ENCODE results near the gene CRABP1. TPM values are rescaled to one million over a fixed set of nuclear protein-coding genes. Genes with fewer than 3 reads are reported as not detected.

Gene CRABP1
- total RNA-seq, 2 donors from 2014 or later: 103 TPM

DNA sequence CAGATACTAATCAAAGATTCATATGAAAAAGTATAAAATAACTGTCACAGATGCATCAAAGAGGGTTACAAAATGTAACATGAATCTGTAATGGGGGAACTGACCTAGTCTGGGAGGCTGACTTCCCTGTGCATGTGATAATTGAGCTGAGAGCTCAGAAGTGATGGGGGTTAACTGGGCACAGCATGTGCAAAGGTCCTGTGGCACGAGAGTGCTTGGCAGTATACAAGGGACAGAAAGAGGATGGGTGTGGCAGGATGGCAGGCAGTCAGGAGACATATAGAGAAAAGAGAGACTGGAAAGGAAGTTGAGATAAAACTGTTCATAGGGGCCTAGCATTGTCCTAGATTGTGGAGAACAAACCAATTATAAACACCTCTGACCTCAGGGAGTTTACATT lies 50.1 kb downstream of the CRABP1 start:
- H3K27ac Mint-ChIP-seq: no peak overlapping the region
- H3K9me3 Mint-ChIP-seq: no peaks in the 10 kb centered on the region
- Histone ChIP-seq H3K36me3 (ENCODE audit: control insufficient read depth, insufficient read depth, low read length) (no peaks in the 10 kb centered on the region), H3K9ac (ENCODE audit: extremely low read depth, low read length, poor library complexity, severe bottlenecking) (no peak overlapping the region), H3K27me3 (ENCODE audit: control insufficient read depth, insufficient read depth, low read length, poor library complexity, severe bottlenecking) (no peaks in the 10 kb centered on the region), H3K4me1 (ENCODE audit: control insufficient read depth, insufficient read depth, low read length) (peaks cover under 1% of the 10 kb centered on the region), H3K9me3 (ENCODE audit: control insufficient read depth, low read length) (no peaks in the 10 kb centered on the region), H3K4me3 (ENCODE audit: low read length) (no peak overlapping the region), H3K27ac (ENCODE audit: low read depth, low read length) (no peak overlapping the region)
- whole genome bisulfite sequencing, 2 experiments (ENCODE audit: insufficient coverage in 1 of 2, insufficient read length in 1 of 2): 88 to 94% methylated on average over 1 of the region's 1 CpG
- no peak for DNase-seq
- H3K4me3 Mint-ChIP-seq: no peak overlapping the region
- H3K36me3 Mint-ChIP-seq (ENCODE audit: low read depth): no peaks in the 10 kb centered on the region
- TF ChIP-seq, protein P1, sequence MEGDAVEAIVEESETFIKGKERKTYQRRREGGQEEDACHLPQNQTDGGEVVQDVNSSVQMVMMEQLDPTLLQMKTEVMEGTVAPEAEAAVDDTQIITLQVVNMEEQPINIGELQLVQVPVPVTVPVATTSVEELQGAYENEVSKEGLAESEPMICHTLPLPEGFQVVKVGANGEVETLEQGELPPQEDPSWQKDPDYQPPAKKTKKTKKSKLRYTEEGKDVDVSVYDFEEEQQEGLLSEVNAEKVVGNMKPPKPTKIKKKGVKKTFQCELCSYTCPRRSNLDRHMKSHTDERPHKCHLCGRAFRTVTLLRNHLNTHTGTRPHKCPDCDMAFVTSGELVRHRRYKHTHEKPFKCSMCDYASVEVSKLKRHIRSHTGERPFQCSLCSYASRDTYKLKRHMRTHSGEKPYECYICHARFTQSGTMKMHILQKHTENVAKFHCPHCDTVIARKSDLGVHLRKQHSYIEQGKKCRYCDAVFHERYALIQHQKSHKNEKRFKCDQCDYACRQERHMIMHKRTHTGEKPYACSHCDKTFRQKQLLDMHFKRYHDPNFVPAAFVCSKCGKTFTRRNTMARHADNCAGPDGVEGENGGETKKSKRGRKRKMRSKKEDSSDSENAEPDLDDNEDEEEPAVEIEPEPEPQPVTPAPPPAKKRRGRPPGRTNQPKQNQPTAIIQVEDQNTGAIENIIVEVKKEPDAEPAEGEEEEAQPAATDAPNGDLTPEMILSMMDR (conservative IDR thresholded peaks at IDR 0.05): no peak
- H3K4me1 Mint-ChIP-seq: peaks cover 27% of the 10 kb centered on the region
- peaks cover 2% of the 10 kb centered on the region for H3K27me3 Mint-ChIP-seq (ENCODE audit: insufficient read depth)

DNA sequence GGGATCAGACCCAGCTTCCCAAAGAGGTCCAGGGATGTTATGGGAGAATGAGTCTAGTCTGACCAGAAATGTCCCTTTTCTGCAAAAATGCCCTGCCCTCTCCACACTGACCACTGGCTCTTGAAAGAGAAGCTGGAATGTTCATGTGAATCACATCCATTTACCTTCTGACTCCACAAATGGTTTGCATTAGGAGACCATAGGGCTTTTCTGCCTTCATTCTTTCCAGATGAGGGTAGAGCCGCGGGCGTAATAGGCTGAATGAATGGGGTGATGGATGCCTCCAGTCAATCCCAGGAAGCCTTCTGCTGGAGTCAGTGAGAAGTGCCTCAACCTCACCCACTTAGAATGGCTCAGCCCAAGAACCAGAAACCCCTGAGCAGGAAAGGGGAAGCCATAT lies 50.7 kb downstream of the CRABP1 start:
- Histone ChIP-seq H3K9me3 (ENCODE audit: control insufficient read depth, low read length) (no peaks in the 10 kb centered on the region), H3K27ac (ENCODE audit: low read depth, low read length) (no peak overlapping the region), H3K36me3 (ENCODE audit: control insufficient read depth, insufficient read depth, low read length) (no peaks in the 10 kb centered on the region), H3K4me3 (ENCODE audit: low read length) (no peak overlapping the region), H3K9ac (ENCODE audit: extremely low read depth, low read length, poor library complexity, severe bottlenecking) (no peak overlapping the region), H3K27me3 (ENCODE audit: control insufficient read depth, insufficient read depth, low read length, poor library complexity, severe bottlenecking) (no peaks in the 10 kb centered on the region), H3K4me1 (ENCODE audit: control insufficient read depth, insufficient read depth, low read length) (peaks cover 5% of the 10 kb centered on the region)
- H3K4me3 Mint-ChIP-seq: no peak overlapping the region
- H3K27me3 Mint-ChIP-seq (ENCODE audit: insufficient read depth): peaks cover 2% of the 10 kb centered on the region
- DNase-seq: no peak
- peaks cover 33% of the 10 kb centered on the region for H3K4me1 Mint-ChIP-seq
- TF ChIP-seq, protein P1 (conservative IDR thresholded peaks at IDR 0.05): no peak
- 97% methylated on average over 3 of the region's 3 CpGs; no CpG with 5 or more reads in 1 of the 2 experiments for WGBS, 2 experiments (ENCODE audit: insufficient coverage in 1 of 2, insufficient read length in 1 of 2)
- no peaks in the 10 kb centered on the region for H3K36me3 Mint-ChIP-seq (ENCODE audit: low read depth)
- H3K9me3 Mint-ChIP-seq: no peaks in the 10 kb centered on the region
- H3K27ac Mint-ChIP-seq: no peak overlapping the region

DNA sequence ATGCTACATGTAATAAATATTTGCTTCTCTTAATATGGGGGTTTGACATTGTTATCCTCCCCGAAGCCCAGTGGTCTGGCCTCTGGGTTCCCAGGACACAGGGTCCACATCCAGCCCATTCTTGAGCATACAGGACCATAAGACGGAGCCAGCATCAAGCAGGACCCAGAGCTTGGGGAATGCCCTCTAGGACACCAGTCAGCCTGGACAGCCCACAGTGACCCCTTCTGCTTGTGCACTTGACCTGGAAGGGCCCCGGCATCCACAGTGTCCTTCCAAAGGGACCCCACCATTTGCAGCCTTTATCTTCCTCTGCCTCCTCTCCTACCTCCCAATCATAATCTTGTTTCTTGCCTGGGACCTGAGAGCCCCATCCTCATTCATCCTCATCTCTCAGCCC lies 51.6 kb downstream of the CRABP1 start:
- no peak overlapping the region for H3K9ac ChIP-seq (ENCODE audit: extremely low read depth, low read length, poor library complexity, severe bottlenecking)
- H3K9me3 ChIP-seq (ENCODE audit: control insufficient read depth, low read length): no peaks in the 10 kb centered on the region
- H3K36me3 ChIP-seq (ENCODE audit: control insufficient read depth, insufficient read depth, low read length): no peaks in the 10 kb centered on the region
- Mint-ChIP-seq H3K9me3 (no peaks in the 10 kb centered on the region), H3K36me3 (ENCODE audit: low read depth) (no peaks in the 10 kb centered on the region), H3K4me1 (peaks cover 29% of the 10 kb centered on the region), H3K27ac (no peak overlapping the region), H3K4me3 (no peak overlapping the region), H3K27me3 (ENCODE audit: insufficient read depth) (no peaks in the 10 kb centered on the region)
- H3K4me3 ChIP-seq (ENCODE audit: low read length): no peak overlapping the region
- H3K27me3 ChIP-seq (ENCODE audit: control insufficient read depth, insufficient read depth, low read length, poor library complexity, severe bottlenecking): no peaks in the 10 kb centered on the region
- no peak overlapping the region for H3K27ac ChIP-seq (ENCODE audit: low read depth, low read length)
- TF ChIP-seq, protein P1 (conservative IDR thresholded peaks at IDR 0.05): no peak
- peaks cover 5% of the 10 kb centered on the region for H3K4me1 ChIP-seq (ENCODE audit: control insufficient read depth, insufficient read depth, low read length)
- 92% methylated on average over 2 to 3 of the region's 3 CpGs for WGBS, 2 experiments (ENCODE audit: insufficient coverage in 1 of 2, insufficient read length in 1 of 2)
- no peak for DNase-seq
